Muscle of back (tissue), 10 donors: ENCODE measurements around the gene STK38. TPM values are rescaled to one million over a fixed set of nuclear protein-coding genes. Genes with fewer than 3 reads are reported as not detected.

Experiments used
- polyA plus RNA-seq, 10 donors: library from polyadenylated mRNA; unstranded; fragments of 120-200 nt; gene quantifications; one replicate each; pipeline ENCODE4 v1.2.1, GENCODE V29; 2013; ENCODE audit not compliant: insufficient read length in 10 of 10

The STK38 gene
- polyA plus RNA-seq, 10 donors, result 23.7 to 33.7 (median 28.8) TPM

Other genes with a start within 250 kb of the STK38 start
- gene BNIP5, start 210.6 kb downstream of the STK38 start, polyA plus RNA-seq, result under 1 TPM; 0.04 to 0.24 (median 0.11) TPM
- under 1 TPM in 5 of 10 donors, not detected in 5; 0.08 to 0.35 (median 0.20) TPM for gene ETV7, start 159.8 kb downstream of the STK38 start, polyA plus RNA-seq
- under 1 TPM in 7 of 10 donors, not detected in 3; 0.07 to 0.34 (median 0.10) TPM for gene PXT1, start 104.6 kb downstream of the STK38 start, polyA plus RNA-seq
- 10 to 100 TPM; 35.9 to 59.5 (median 50.6) TPM for gene KCTD20, start 104.5 kb downstream of the STK38 start, polyA plus RNA-seq
- 100 to 1,000 TPM; 281 to 422 (median 312) TPM for gene SRSF3, start 46.9 kb upstream of the STK38 start, polyA plus RNA-seq
- gene CDKN1A, start 131.2 kb upstream of the STK38 start, polyA plus RNA-seq, result 100 to 1,000 TPM in 8 of 10 donors, 10 to 100 TPM in 2; 84.2 to 180 (median 118) TPM
- under 1 TPM in 9 of 10 donors, not detected in 1; 0.08 to 0.19 (median 0.16) TPM for gene RAB44, start 150.3 kb upstream of the STK38 start, polyA plus RNA-seq